ENCODE results near the gene PRSS33.

DNA sequence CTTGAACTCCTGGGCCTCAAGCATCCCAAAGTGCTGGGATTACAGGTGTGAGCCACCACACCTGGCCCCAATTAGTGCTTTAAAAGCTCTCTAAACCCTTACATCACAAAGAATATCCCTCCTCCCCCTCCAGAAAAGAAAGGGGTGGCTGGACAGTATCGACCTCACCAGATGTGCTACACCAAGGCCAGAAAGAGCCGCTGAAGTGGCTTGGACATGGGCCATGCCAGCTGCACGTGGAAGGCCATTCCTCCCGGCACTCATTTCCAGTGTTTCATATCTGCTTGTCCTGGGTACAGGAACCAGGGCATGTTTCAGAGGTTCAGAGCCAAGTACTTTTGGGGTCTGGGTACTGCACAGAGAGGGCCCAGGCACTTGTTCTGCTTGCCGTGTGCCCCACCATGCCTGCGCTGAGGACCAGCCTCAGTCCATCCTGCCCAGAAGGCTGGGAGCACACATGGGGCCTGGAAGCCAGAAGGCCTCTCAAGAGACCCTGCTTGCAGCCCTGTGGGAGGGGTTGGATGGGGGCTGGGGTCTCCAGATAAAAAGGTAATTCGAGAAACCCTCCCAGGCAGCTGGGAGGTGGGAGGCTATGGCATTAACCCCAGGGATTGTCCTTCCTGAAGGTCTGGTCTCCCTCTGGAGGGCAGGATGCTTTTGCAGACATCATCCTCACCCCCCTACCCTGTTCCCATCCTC, 38.5 kb downstream of the PRSS33 start:
- TF ChIP-seq, protein P1, sequence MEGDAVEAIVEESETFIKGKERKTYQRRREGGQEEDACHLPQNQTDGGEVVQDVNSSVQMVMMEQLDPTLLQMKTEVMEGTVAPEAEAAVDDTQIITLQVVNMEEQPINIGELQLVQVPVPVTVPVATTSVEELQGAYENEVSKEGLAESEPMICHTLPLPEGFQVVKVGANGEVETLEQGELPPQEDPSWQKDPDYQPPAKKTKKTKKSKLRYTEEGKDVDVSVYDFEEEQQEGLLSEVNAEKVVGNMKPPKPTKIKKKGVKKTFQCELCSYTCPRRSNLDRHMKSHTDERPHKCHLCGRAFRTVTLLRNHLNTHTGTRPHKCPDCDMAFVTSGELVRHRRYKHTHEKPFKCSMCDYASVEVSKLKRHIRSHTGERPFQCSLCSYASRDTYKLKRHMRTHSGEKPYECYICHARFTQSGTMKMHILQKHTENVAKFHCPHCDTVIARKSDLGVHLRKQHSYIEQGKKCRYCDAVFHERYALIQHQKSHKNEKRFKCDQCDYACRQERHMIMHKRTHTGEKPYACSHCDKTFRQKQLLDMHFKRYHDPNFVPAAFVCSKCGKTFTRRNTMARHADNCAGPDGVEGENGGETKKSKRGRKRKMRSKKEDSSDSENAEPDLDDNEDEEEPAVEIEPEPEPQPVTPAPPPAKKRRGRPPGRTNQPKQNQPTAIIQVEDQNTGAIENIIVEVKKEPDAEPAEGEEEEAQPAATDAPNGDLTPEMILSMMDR (IDR thresholded peaks at IDR 0.05): no peak
- no peak for TF ChIP-seq POLR2A (IDR thresholded peaks at IDR 0.05)
